ENCODE data around the gene MMS19.

The MMS19 gene

GRCh38 chr10:97463363-97464132, 34.7 kb downstream of the MMS19 start:
- no peak for DNase-seq

- no peak for DNase-seq
These were observed 35.9 kb downstream of the MMS19 start for GRCh38 chr10:97462309-97462708.

DNA sequence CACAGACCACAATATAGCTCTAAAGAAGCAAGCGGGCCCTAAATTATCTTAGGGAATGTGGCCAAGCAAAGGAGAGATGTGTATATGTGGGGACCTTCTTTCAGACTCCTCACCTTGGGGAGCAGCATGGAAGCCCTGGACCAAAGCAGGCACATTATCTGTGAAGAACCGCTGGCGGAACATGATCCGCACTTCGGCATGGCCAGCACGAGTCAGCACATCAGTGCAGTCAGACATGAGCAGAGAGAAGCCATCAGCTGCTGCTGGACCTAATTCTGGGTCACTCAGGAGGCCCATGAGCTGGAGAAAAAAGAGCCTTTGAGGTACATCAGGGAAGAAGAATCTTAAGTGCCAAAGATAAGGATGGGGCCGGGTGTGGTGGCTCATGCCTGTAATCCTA, 38.3 kb downstream of the MMS19 start:
- no peak for DNase-seq

GRCh38 chr10:97459111-97459510, 39.1 kb downstream of the MMS19 start:
- DNase-seq, result no peak

DNA sequence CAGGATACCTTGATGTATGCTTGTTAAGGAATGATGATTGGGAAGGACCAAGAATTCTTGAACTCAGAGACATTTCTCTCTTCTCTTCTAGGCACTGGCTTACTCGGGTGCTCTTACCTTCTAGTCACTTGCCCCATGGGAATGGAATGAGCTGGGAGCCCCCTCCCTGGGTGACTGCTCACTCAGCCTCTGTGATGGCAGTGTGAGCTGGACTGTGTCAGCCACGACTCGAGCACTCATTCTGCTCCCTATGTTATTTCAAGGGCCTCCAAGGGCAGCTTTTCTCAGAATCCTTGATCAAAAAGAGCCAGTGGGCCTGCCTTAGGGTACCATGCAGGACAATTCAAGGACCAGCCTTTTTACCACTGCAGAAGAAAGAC, 41.5 kb downstream of the MMS19 start:
- DNase-seq, result no peak

- no peak for DNase-seq
These were observed 42.1 kb downstream of the MMS19 start for GRCh38 chr10:97456034-97456685.

DNA sequence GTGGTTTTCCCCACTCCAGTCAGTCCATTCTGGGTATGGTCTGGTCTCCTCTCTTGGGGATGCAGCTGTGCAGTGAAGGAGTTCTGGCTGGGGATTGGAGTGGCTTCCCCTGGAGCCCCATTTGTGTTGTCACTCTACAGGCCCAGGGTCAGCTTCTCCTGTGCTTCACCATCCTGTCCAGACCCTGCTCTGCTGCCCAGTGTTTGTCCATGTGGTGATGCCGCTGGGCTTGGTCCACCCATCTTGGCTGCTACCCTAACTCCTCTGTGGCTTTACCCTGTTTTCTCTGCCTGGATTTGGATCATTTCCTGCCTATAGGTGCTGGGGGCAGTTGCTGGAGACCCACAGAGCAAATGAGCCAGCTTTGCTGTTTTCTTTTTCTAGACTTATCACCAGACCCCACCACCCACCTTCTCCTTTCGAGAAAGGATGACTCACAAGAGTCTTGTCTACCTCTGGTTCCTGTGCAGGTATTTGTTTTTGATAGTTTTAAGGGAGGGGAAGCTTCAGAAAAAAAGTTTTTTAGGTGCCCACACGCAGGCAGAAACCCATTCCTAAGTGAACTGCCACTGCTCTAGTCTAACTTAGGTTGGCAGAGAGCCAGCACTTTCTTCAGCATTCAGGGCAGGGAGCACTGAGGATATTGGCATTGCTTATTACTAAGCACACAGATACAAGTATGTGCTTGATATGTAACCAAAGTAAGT, 43.7 kb downstream of the MMS19 start:
- no peak for DNase-seq

DNA sequence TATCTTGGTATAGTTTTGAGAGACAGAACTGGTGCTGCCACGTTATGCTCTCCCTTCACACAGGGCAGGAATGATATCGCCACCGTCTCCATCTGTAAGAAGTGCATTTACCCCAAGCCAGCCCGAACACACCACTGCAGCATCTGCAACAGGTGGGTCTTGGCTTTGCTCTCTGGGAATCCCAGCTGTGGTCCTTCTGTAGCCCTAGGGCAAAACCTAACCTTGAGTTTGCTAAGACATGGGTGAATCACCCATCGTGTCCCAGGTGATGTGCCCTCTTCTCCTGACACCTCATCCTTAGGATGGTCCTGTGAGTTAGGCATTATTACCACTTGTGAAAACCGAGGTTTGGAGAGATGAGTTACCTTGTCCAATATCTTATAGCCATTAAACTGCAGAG, 45.9 kb downstream of the MMS19 start:
- DNase-seq, result no peak

GRCh38 chr10:97451605-97452004, 46.6 kb downstream of the MMS19 start:
- DNase-seq, result no peak

DNA sequence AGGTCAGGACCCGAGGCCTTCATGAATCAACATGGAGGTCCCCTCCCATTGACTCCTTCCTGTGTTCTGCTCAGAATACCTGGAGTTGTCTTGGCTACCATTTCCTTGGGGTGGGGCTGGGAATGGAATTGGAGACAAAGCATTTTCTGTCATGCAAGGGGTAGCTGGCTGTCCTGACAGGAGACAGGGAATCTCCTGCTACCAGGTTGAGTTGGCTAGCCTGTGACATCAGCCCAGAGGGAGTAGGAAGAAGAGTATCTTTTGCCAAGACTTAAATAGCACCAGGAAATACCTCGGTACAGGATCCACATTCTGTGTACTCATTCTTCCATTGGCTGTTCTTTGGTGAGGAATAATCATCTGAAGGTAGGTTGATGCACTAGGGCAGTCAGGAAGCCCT, 47.4 kb downstream of the MMS19 start:
- no peak for DNase-seq

- DNase-seq, result peak; percentile 97
These were observed 52.2 kb downstream of the MMS19 start, which contains the start of the genes EXOSC1 and ZDHHC16 for GRCh38 chr10:97445722-97446639. Gene EXOSC1, minus strand, starts transcription at chr10:97446006. Its CDS starts 21 bp downstream, at chr10:97445985. Gene ZDHHC16, plus strand, starts transcription at chr10:97446175. Its CDS starts 5,501 bp downstream, at chr10:97451676.

GRCh38 chr10:97445357-97445721, 52.9 kb downstream of the MMS19 start:
- no peak for DNase-seq

- DNase-seq, result no peak
These were observed 54.0 kb downstream of the MMS19 start for GRCh38 chr10:97444212-97444611.

- DNase-seq, result no peak
These were observed 55.9 kb downstream of the MMS19 start for GRCh38 chr10:97442277-97442676.

DNA sequence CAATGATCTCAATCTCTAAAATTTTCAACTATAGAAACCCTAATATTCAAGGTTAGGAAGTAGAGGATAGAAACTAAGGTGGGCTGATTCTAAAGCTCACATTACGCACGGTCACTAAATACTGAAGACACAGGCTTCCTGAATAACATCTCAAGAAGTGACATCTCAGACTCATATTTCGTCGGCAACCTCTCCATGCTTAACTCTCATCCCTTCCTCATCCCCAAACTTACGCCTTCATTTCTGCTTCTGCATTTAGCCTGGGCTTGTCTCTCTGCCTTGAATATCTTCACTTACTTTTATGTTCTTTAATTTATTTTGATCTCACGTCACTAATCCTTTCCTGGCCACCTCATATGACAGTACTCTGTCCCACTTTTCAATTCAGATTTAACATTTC, 63.0 kb downstream of the MMS19 start:
- no peak for DNase-seq

GRCh38 chr10:97434557-97434956, 63.7 kb downstream of the MMS19 start:
- no peak for DNase-seq

GRCh38 chr10:97434055-97434454, 64.2 kb downstream of the MMS19 start:
- no peak for DNase-seq

GRCh38 chr10:97428572-97428981, 69.6 kb downstream of the MMS19 start:
- DNase-seq, result no peak

DNA sequence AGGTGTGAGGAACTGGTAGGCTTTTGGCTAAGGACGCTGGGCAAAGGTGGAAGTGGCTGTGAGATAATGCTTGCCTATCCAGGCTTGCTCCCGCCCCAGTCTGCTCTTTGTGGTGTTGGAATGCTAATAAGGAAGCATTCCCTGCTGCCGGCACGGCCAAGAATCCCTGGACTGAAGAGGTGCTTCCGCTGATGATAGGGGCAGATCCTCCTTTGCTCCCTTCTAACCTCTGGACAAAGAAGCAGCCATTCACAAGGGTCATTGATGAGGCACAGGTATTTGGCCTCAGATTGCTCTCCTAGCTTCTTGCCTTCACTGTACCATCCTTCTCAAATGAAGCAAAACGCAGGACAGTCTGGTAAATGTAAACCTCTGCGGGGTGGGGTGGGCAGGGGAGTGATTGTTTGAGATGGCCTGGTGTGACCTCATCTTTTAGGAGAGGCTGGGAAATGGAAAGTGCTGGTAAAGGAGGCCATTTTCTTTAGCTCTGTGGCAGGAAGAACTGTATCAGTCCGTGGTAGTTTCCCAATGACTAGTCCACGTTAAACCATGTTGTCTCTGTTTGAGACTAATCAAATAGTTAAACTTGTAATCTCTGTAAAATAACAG, 70.5 kb downstream of the MMS19 start:
- no peak for DNase-seq

DNA sequence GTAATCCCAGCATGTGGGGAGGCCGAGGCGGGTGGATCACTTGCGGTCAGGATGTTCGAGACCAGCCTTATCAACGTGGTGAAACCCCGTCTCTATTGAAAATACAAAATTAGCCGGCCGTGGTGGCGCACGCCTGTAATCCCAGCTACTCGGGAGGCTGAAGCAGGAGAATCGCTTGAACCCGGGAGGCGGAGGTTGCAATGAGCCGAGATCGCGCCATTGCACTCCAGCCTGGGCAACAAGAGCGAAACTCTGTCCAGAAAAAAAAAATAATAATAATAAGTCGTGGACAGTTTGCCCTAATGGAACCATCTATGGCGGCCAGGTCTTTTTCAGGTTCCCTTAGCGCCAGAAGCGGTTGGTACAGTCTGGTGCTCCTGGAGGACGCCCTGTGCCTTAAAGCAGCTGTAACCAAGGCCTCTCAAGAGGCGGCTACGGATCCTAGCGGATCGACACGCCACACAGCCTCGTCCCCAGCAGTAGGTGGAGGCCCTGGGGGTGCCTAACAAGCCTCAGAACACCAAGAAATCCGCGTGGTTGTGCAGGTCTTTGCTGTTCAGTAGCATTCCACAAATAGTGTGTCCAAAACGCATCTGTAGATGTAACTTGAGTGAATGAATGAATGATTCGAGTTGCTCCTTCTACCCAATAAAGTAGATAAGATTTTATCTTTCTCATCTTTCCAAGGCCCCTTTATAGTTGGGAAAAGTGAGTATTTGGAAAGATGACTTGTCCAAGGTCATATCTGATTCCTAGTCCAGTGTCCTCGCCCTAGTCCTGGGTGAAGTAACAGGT, 71.2 kb downstream of the MMS19 start:
- DNase-seq, result no peak

DNA sequence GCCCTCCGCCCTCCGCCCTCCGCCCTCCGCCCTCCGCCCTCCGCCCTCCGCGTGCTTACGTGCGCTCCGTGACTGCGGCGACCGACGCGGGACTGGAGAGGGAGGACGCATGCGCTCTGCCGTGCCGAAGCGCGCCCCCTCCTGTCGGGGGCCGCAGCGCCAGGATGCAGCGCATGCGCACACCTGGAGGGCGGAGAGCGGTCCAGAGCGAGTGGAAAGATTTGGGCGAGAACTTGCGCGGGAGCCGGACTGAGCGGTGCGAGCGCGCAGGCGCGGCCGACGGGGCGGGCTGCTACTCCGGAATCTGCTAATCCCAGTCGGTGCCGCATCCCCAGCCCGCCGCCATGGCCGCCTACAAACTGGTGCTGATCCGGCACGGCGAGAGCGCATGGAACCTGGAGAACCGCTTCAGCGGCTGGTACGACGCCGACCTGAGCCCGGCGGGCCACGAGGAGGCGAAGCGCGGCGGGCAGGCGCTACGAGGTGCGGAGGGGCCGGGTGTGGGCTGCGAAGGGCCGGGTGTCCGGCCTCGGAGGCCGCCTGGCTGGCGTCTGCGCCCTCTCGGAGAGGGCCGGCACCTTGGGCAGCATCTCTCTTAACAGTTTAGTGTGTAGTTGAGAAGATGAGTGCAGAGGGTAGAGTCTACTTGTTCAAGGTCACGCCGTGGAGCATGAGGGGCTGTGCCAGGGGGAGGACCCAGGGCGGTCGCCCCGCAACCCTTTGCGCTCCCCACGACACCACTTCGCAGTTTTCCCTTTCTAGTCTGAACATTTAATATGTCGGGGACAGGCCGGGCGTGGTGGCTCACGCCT, 72.1 kb downstream of the MMS19 start, which contains the start of gene PGAM1:
Gene PGAM1 (plus strand): TSS at position 228 of the 812 bp plus-strand sequence. CDS start 117 bp downstream, at position 345.
- peak; percentile 78 for DNase-seq
